Spleen (tissue), 7 donors: ENCODE data around the gene C10orf90.

Source experiments
- CTCF ChIP-seq, 11 experiments: fragments of 200-600 bp in 7 of 11; fragments of 450-650 bp in 4 of 11; sonication (generic) in 4 of 11; IDR thresholded peaks in 8 of 11; conservative IDR thresholded peaks in 3 of 11; 1 replicate in 7 of 11; 2 replicates in 4 of 11; pipeline versions ENCODE4 v1.4.0 to v1.8.0; 2016 to 2021; ENCODE audit warnings: antibody characterized with exemption in 11 of 11, inconsistent platforms in 4 of 11, mild to moderate bottlenecking in 1 of 11
- POLR2A ChIP-seq, 3 donors: fragments of 450-650 bp; IDR thresholded peaks; one replicate each; pipeline ENCODE4 v1.5.1; 2017; ENCODE audit warnings: antibody characterized with exemption in 3 of 3, mild to moderate bottlenecking in 1 of 3
- donor health status: DM: no; HTN: no; CAD: no; lungs with moderate emphysema.
- donor health status: DM: no; HTN: no; CAD: no.
- donor health status: DM: no; HTN: no; CAD: no.

DNA sequence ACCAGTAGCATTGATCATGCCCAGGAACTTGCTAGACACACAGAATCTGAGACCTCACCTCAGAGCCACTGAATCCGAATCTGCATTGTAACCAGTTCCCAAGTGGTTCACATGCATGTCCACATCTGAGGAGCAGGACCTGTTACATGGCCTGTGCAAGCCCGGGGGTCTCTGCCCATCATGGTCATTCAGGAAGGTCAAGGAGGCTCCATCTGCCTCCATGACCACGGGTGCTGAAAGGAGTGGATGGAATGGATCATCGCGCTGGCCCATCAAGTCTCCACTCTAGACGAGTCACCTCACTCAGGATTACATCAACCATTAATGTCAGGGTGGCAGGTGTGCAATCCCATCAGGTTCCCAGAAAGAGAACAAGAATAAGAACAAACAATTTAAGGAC is 196.5 kb downstream of the C10orf90 start:
- TF ChIP-seq CTCF (IDR thresholded peaks at IDR 0.05 in 8 of 11, conservative IDR thresholded peaks at IDR 0.05 in 3 of 11) = no peak
- no peak for TF ChIP-seq POLR2A (IDR thresholded peaks at IDR 0.05)
